Activated CD8-positive, alpha-beta memory T cell treated with anti-CD3 and anti-CD28 coated beads for 36 hours (primary cell): ENCODE results near the gene CSKMT. TPM values are rescaled to one million over a fixed set of nuclear protein-coding genes. Genes with fewer than 3 reads are reported as not detected.
"Not testable (repeated sequence)": the region's sequence is repeated elsewhere in the genome, so short reads cannot be mapped to it uniquely, and the experiment has no call there.

Experiments
- CTCF ChIA-PET: fragments of 350-600 bp; sonication (Branson Sonifier 250); formaldehyde crosslinking; loops from one replicate; lab custom pipeline; 2021; ENCODE audit warnings: antibody characterized with exemption; lab: Charles Lee
- POLR2A ChIA-PET: fragments of 350-600 bp; sonication (Branson Sonifier 250); formaldehyde crosslinking; loops from one replicate; lab custom pipeline; 2021; ENCODE audit warnings: antibody characterized with exemption; lab: Charles Lee
- total RNA-seq, 2 experiments: library from RNA; stranded (reverse); gene quantifications; one replicate each; pipeline ENCODE4 v1.2.3, GENCODE V29; 2021

Gene CSKMT
- total RNA-seq, 2 experiments from 2014 or later = 46.9 to 51.0 TPM

DNA sequence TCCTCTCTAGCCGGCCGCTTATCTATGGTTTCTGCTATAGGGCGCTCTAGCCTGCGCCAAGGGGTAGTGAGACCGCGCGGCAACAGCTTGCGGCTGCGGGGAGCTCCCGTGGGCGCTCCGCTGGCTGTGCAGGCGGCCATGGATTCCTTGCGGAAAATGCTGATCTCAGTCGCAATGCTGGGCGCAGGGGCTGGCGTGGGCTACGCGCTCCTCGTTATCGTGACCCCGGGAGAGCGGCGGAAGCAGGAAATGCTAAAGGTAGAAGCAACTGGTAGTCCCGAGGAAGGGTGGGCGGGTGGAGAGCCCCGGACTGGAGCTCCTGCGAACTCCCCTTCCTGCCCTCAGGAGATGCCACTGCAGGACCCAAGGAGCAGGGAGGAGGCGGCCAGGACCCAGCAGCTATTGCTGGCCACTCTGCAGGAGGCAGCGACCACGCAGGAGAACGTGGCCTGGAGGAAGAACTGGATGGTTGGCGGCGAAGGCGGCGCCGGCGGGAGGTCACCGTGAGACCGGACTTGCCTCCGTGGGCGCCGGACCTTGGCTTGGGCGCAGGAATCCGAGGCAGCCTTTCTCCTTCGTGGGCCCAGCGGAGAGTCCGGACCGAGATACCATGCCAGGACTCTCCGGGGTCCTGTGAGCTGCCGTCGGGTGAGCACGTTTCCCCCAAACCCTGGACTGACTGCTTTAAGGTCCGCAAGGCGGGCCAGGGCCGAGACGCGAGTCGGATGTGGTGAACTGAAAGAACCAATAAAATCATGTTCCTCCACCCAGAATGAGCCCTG lies 6.7 kb downstream of the CSKMT start, which contains the start of the genes LBHD1 and UQCC3:
Gene LBHD1, minus strand, starts transcription at position 660 of the 782 bp plus-strand sequence. CDS start 2,236 bp downstream, outside the sequence.
Gene UQCC3, plus strand, starts transcription at position 66 of the 782 bp plus-strand sequence. Its CDS starts 73 bp downstream, at position 139.
- CTCF ChIA-PET = interaction anchor here (0.6 to 1.7 kb wide), 11 partner anchors 8 to 231 kb away, joined by 3 to 8 read pairs (median 3); partner anchors contain the start of genes B3GAT3 and TMEM179B

DNA sequence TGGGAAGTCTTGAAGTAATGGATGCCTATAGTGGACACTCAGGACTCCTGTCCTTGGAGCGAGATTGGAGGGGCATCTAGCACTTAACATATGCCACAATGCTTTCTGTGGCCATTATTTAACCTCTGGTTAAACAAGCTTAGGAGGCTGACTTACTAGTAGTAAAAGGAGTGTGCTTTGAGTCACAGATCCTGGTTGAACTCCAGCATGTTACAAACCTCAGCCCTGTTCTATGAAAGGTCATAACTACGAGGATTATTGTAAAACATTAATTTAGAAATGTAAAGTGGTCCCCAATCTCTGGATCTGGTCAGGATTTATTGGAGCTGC lies 8.0 kb downstream of the CSKMT start:
- ChIA-PET CTCF (interaction anchor here (0.7 to 1.6 kb wide), 8 partner anchors 8 to 271 kb away, joined by 3 to 4 read pairs (median 4); partner anchors contain the start of genes C11orf98 and CSKMT), POLR2A (interaction anchor here (0.6 to 2.1 kb wide), 4 partner anchors 8 to 167 kb away, joined by 3 to 7 read pairs (median 5); partner anchors contain the start of genes C11orf98, CSKMT and INTS5)

More for the DNA sequence above, 6.7 kb downstream of the CSKMT start, which contains the start of the genes LBHD1 and UQCC3:
- POLR2A ChIA-PET = interaction anchor here (0.6 to 2.5 kb wide), 20 partner anchors 8 to 209 kb away, joined by 3 to 29 read pairs (median 6); partner anchors contain the start of genes GANAB, HNRNPUL2, INTS5 and MTA2

- POLR2A ChIA-PET = interaction anchor here (0.6 to 2.2 kb wide), 2 partner anchors 10 to 30 kb away, joined by 3 to 8 read pairs; partner anchors contain the start of genes C11orf98 and CSKMT
- CTCF ChIA-PET = interaction anchor here (1.3 kb wide), 1 partner anchor 19 kb away, joined by 3 read pairs; no protein-coding TSS in a partner anchor
Observed at GRCh38 chr11:62675415-62675814, 10.3 kb downstream of the CSKMT start.

GRCh38 chr11:62676698-62677097 lies 11.6 kb downstream of the CSKMT start:
- ChIA-PET CTCF (interaction anchor here (0.5 to 1.7 kb wide), 4 partner anchors 17 to 111 kb away, joined by 3 to 5 read pairs (median 3); no protein-coding TSS in a partner anchor), POLR2A (interaction anchor here (0.7 to 2.2 kb wide), 2 partner anchors 12 to 77 kb away, joined by 3 to 8 read pairs; partner anchors contain the start of genes C11orf98, CSKMT and ZBTB3)

GRCh38 chr11:62677156-62677555 lies 12.0 kb downstream of the CSKMT start:
- ChIA-PET POLR2A (interaction anchor here (0.7 to 2.2 kb wide), 2 partner anchors 12 to 77 kb away, joined by 3 to 8 read pairs; partner anchors contain the start of genes C11orf98, CSKMT and ZBTB3), CTCF (interaction anchor here (0.9 to 1.7 kb wide), 3 partner anchors 17 to 111 kb away, joined by 3 to 5 read pairs (median 3); no protein-coding TSS in a partner anchor)

DNA sequence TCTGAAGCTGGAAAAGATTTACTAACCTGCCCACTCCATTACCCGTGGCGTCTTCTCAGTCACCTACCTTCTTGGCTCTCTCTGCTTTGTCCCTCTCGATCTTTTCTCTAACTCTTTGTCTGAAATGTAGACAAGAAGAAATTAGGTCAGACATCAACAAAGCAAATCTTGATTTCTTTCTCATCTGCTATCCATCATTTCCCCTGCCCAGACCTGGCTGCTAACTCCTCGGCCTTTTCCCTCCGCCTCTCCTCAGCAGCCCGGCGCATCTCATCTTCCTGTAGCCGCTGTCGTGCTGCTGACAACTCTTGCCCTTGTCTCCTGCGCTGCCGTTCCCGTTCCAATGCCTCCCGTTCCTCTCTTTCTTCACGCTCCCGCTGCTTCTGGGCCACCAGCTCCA lies 12.6 kb downstream of the CSKMT start:
- ChIA-PET POLR2A (no interaction called here), CTCF (interaction anchor here (1.7 kb wide), 1 partner anchor 16 kb away, joined by 5 read pairs; no protein-coding TSS in a partner anchor)

DNA sequence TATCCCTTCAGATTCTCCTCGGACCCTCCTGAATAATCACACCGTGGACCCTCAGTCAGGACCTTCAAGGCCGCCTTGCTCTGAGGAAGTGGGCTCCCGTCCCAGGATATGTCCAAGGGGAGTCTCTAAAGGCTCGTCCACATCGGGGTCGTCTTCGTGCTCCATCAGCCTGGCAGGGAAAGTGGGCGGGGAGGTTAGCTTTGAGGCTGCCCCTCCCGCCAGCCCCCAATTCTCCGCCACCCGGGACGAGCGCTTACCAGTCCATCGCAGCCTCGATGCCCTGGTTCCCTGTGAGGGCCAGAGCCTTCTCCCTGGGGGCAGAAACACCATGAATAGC lies 13.3 kb downstream of the CSKMT start:
- CTCF ChIA-PET = interaction anchor here (1.1 kb wide), 1 partner anchor 13 kb away, joined by 4 read pairs; the partner anchor contains the start of genes C11orf98 and CSKMT
- POLR2A ChIA-PET = interaction anchor here (1.8 kb wide), 1 partner anchor 14 kb away, joined by 5 read pairs; the partner anchor contains the start of genes C11orf98 and CSKMT

GRCh38 chr11:62678770-62679696 lies 13.9 kb downstream of the CSKMT start, which contains the start of gene UBXN1:
Gene UBXN1, minus strand, starts transcription at chr11:62679073. Its CDS starts 150 bp downstream, at chr11:62678923.
- CTCF ChIA-PET = interaction anchor here (0.6 to 1.2 kb wide), 4 partner anchors 13 to 121 kb away, joined by 4 to 6 read pairs (median 4); partner anchors contain the start of genes C11orf98 and CSKMT

GRCh38 chr11:62680825-62681240 lies 15.7 kb downstream of the CSKMT start:
- POLR2A ChIA-PET = interaction anchor here (0.5 to 3.0 kb wide), 5 partner anchors 9 to 114 kb away, joined by 3 to 15 read pairs (median 4); partner anchors contain the start of genes C11orf98, CSKMT, LBHD1 and UQCC3
- CTCF ChIA-PET = interaction anchor here (0.6 to 2.0 kb wide), 12 partner anchors 9 to 256 kb away, joined by 3 to 8 read pairs (median 5); partner anchors contain the start of gene LBHD1

More at GRCh38 chr11:62678770-62679696, 13.9 kb downstream of the CSKMT start, which contains the start of gene UBXN1:
- POLR2A ChIA-PET = interaction anchor here (1.1 to 3.0 kb wide), 3 partner anchors 8 to 57 kb away, joined by 5 to 15 read pairs (median 6); partner anchors contain the start of genes B3GAT3, C11orf98, CSKMT and LBHD1

DNA sequence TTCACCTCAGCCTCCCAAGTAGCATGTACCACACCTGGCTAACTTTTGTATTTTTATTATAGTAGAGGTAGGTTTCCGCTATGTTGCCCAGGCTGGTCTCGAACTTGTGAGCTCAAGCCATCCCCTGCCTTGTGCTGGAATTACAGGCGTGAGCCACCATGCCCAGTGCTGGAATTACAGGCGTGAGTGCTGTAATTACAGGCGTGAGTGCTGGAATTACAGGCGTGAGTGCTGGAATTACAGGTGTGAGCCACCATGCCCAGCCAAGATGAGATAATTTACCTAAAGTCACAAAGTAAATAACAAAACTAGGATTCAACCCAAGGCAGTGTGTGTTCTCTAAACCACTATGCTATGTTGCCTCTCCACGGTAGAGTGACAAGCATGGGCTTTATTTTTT lies 17.4 kb downstream of the CSKMT start:
- POLR2A ChIA-PET = no interaction called here
- CTCF ChIA-PET = no interaction called here

DNA sequence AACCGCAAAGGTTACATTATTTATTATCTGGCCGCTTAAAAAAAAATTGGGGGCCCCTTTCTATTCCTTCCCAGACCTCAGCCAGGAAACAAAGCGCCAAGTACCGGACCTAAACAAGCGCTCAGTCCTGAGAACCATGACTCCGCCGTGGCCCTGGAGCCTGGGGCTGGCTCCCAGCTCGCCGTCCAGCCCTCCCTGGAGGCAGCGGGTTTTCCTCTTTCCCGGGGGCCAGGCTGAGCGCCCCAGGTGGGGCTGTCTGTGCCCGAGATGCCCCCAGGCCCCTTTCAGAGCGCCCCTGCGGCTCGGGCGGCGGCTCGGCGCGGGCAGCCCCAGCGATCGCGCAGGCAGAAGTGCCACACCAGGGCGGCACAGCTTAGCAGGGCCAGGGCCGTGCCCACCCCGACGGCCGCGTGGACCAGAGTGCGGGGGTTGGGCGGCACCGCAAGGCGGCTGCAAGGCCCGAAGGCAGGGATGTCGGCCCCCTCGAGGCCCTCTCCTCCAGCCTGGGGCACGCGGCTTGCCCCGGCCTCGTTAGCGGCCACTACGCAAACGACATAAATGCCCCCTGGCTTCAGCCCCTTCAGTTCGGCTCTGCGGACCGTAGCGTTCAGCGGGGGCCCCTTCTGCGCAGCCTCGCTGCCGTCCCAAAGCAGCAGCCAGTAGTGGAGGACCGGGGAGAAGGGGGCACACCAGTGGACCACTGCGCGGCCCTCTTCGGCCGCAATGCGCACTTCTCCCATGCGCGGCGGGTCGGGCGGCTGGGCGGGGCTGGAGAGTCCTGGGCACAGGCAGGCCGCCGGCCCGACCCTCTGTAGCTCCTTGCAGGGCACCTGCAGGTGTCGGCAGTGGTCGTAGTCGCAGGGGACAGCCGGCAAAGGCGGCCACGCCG lies 22.6 kb downstream of the CSKMT start:
- CTCF ChIA-PET = no interaction called here
- POLR2A ChIA-PET = interaction anchor here (0.6 kb wide), 2 partner anchors 81 to 96 kb away, joined by 3 read pairs; no protein-coding TSS in a partner anchor

GRCh38 chr11:62688491-62688890 lies 23.4 kb downstream of the CSKMT start:
- ChIA-PET POLR2A (no interaction called here), CTCF (no interaction called here)

- ChIA-PET CTCF (interaction anchor here (1.5 kb wide), 1 partner anchor 265 kb away, joined by 4 read pairs; no protein-coding TSS in a partner anchor), POLR2A (interaction anchor here (1.2 kb wide), 1 partner anchor 25 kb away, joined by 4 read pairs; the partner anchor contains the start of genes C11orf98 and CSKMT)
Observed at GRCh38 chr11:62689421-62690183, 24.5 kb downstream of the CSKMT start, which contains the start of gene LRRN4CL. Gene LRRN4CL, minus strand, starts transcription at chr11:62689530. Its CDS starts 1,022 bp downstream, at chr11:62688508.

GRCh38 chr11:62693624-62694023 lies 28.5 kb downstream of the CSKMT start:
- CTCF ChIA-PET = interaction anchor here (0.6 to 2.6 kb wide), 8 partner anchors 8 to 133 kb away, joined by 3 to 20 read pairs (median 4); partner anchors contain the start of genes B3GAT3, BSCL2, GNG3 and UQCC3
- POLR2A ChIA-PET = not testable (repeated sequence)
